GM18498 (cell line): ENCODE measurements around the gene SFRP2.

ENCODE experiments used
- ATAC-seq: cut with Tn5 transposase; IDR thresholded peaks from one replicate; pipeline ENCODE4 v1.9.1; 2021; ENCODE audit warnings: mild to moderate bottlenecking, moderate library complexity; ENCODE audit not compliant: unreplicated experiment

The SFRP2 gene

DNA sequence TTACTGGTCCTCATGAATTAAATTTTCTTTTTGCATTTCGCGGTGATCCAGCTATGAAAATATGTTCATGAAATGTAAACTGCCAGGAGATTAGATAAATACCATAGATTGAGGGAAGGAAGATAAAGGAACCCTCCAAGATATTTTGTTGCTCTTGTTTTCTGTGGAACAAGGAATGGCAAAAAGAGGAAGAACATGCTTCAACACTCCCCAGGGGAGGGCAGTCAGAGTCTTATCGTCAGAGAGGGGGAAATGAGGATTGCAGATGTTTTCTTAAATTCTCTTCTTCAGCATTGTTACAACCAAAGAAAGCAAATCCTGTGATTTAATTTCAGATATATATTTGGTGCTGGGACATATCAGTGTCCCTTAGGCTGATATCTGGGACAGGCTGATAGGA is 9.5 kb upstream of the SFRP2 start:
- ATAC-seq: no peak

DNA sequence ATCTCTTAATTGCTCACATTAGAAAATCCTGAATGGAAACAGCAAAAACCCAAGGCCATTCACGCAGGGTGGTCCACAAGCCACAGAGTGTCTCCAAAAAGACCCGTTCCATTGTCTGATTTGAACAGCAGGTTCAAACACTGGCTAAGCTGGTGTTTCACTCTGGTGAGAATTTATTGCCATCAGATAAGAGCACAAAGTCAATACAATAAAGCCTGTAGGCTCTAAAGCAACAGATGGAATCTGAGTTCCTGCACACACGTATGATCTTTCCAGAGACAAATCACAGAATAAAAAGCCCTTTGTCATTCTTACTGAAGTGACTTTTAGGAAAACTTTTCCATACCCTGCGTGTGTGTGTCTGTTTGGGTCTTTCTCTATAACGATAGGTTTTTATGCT is 5.1 kb upstream of the SFRP2 start:
- ATAC-seq: no peak

GRCh38 chr4:153792618-153793247 is 3.9 kb upstream of the SFRP2 start:
- ATAC-seq: no peak

DNA sequence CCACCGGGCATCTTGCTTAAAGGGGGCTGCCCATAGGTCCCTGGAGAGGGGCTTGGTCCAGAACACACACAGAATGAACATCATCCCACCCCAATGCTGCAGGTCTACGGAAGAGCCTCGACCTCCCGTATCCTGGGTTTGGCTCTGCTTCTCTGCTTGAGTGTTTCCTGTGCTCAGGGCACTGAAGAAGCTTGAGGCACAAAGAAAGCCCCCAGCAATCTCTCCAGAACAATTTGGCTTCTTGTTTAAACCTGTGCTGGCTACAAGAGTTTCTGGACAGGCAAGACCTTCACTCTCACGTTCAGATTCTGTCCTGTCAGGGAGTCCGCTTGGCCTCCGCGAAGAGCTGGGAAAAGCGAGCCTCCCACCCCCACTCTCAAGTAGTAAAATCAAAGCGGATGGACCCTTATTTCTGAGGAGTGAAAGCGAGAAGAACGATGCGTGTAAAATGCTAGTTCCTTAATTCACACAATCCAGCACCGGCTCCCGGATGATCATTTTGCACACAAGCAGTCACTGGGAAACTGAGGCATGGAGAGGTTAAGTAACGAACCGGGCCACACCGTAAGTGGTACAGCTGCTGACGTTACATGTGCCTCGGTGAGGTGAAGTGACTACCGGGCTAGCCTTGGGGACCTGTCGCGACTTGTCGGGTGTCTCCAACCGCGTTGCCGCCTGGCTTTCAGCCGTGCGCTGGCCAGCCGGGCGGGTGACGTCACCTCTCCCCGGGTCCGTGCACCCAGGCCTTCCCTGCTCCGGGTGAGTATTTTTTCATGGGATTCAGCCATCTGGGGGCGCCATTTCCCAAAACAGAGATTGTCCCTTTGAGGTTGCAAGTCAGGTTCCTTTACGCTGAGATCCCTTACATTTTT is 3.1 kb upstream of the SFRP2 start:
- ATAC-seq: no peak

DNA sequence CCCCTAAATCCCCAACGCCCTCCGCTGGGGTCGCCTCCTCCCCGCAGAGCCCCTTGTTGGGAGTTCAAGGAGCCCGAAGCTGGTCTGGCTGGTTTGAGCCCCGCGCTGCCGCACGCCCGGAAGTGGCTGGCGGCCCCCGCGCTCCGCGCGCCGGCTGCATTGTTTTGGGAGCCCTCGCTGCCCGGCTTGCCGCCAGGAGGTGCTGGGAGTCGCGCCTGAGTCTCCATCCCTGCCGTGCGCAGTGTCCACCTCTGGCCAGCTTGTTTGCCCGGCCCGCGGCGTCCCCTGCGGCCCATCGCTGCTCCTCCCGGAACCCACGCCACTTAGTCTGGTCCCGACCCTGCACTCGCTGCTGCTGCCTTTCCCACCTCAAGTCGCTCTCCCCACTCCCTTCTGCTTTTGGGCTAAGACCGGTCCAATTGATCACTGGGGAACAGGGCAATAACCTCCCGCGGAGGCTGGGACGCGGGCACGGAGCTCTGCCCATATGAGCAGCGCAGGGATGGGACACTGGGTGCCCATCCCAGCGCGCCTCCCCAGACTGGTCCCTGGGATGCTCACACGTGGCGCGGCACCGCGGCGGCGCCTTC is 2.2 kb upstream of the SFRP2 start:
- peak; percentile 45 for ATAC-seq

DNA sequence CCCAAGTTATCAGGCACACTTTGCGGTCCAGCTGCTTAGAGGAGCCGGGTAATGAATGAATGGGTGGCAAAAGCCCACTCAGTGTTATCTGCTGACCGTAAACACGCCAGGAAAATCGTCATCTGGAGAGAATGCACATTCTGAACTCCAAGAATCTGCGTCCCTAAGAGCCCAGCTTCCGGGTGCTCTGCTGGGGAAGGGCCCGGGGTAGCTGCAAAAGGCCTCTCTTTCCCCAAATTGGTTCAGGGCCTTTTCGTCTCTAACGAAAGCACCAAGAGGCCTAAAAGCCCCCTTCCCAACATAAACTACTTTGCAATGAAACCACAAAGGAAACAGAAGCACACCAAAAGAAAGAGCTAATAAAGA is 1.6 kb upstream of the SFRP2 start:
- no peak for ATAC-seq

DNA sequence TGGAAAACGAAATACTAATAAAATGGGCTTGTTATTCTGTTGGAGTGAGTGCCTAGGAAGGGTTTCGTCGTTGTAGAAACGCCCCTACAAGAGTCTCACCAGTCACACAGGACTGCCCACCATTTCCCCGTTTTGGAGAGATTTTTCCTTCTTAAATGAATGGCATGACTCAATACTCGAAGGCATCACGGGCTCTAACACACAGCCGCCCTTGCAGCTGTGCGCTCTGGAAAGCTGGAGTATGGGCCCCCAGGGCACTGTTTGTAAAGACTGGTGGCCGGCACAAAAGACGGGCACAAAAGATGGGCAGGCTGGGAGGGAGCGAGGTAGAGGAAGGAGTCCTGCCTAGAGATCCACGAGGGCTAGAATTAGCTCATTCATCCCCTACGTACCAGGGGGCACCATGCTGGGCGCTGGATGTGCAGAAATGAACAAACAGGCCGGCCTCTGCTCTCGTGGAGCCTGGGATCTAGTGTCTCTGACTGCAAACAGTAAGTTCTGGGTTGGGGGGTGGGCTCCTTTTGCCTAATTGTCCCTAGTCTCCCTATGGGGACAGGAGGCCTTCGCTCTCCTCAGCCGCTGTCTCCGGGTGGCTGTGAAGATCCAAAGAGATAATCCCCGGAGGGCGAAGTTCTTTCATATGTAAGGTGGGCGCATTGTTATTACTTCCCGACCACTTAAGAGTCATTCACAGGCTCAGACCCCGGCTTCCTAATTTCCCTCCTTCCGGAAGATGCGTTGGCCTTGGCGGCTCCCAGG is 1.0 kb upstream of the SFRP2 start:
- no peak for ATAC-seq

DNA sequence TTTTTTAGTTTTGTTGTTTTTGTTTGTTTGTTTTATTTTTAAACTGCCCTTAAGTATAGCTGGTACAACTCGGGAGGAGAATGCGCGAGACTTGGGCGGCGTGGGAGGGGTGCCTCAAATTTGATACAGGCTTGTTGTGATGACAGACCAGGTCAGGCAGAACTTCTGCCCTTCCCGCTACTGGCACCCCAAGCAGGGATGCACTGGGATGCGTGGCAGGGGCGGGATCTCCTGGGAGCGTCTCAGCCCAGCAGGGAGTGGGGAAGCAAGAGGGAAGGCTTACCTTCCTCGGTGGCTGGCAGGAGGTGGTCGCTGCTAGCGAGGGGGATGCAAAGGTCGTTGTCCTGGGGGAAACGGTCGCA is 851 bp downstream of the SFRP2 start:
- ATAC-seq: no peak

GRCh38 chr4:153787575-153787974 is 1.3 kb downstream of the SFRP2 start:
- no peak for ATAC-seq

- no peak for ATAC-seq
Measured at GRCh38 chr4:153787061-153787560, 1.8 kb downstream of the SFRP2 start.

GRCh38 chr4:153785910-153786721 is 2.8 kb downstream of the SFRP2 start:
- ATAC-seq: no peak

GRCh38 chr4:153784166-153784699 is 4.7 kb downstream of the SFRP2 start:
- ATAC-seq: no peak

DNA sequence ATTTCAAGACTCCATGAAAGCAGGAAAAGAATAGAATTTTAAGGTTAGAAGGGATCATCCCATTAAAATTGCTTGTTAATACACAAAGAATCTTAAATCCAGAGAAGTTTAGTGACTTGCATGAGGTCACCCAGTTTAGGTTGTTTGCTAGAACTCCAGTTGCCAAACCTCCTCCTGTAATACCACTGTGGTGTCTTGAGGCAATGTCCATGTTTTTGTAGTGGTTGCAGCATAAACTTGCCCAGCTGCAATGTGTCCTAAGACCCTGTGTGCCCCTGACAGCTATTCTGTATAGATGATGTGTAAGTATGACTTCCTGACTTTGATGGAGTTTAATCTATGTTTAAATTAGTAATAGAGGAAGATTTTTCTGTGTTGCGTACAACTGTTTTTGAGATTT is 6.3 kb downstream of the SFRP2 start:
- no peak for ATAC-seq

GRCh38 chr4:153781717-153782416 is 7.0 kb downstream of the SFRP2 start:
- no peak for ATAC-seq

DNA sequence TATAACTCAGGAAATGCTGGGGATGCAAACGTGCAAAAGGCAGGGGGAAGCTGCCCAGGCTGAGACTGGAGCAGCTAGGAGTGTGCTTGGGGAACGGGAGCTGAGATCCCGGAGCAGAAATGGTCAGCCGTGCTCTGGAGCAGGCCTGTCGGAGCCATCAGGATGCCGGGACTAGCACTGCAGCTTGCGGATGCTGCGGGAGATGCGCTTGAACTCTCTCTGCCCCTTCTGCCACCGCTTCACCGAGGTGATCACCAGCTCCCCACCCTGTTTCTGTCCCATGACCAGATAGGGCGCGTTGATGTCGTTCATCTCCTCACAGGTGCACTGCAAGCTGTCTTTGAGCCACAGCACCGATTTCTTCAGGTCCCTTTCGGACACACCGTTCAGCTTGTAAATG is 7.6 kb downstream of the SFRP2 start:
- peak; percentile 9 for ATAC-seq

DNA sequence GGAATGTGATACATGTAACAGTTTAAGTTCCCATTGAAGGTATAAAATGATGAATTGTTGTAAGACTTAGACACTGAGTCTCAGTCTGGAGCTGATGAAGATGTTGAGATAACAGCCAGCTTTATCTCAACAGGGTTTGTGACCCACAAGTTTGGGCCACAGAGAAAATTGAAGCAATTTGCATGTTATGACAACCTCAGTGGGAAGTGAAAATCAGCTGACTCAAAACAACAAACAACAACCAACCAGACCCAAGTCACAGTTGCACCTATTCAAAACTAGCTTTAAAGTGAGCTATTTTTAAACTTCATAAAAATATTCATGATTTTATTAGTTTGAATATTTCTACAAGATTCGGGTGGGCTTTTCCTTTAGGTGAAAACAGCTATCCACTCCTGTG is 8.0 kb downstream of the SFRP2 start:
- peak; percentile 74 for ATAC-seq

GRCh38 chr4:153780221-153780620 is 8.7 kb downstream of the SFRP2 start:
- no peak for ATAC-seq

DNA sequence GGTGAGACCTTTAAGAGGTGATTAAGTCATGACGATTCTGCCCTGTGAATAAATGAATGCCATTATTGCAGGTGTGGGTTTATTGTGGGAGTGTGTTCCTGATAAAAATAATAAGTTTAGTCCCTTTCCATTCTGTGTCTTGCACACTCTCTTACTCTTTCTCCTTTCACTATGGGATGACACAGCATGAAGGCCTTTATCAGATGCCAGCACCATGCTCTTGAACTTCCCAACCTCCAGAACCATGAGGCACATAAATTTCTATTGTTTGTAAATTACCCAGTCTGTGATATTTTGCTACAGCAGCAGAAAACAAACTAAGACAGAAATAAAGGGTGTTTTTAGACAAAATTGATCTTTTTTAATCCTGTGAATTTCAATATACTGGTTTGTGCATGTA is 10.5 kb downstream of the SFRP2 start:
- ATAC-seq: no peak

DNA sequence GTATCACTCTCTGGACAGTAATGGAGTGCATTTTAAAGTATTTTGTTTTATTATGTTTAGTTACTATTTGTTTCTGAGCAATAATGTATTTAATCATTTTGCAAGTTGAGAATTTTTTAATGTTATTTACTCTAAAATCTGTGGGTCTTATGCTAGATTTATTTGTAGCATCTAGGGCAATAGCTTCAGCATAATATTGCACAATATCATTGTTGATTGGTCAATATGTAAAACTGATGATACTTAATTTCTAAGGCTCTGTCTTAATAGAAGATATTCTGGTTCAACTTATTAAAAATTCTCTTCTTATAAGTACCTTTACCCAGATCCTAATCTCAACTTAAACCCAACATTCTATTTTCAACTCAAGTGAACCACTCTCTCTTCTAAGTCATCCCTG is 11.5 kb downstream of the SFRP2 start:
- no peak for ATAC-seq

- no peak for ATAC-seq
Measured at GRCh38 chr4:153776601-153777000, 12.3 kb downstream of the SFRP2 start.
